GM18517 (cell line): ENCODE results near the gene ANO2.
"Not testable (repeated sequence)": the region's sequence is repeated elsewhere in the genome, so short reads cannot be mapped to it uniquely, and the experiment has no call there.

Experiments used
- ATAC-seq: cut with Tn5 transposase; IDR thresholded peaks from one replicate; pipeline ENCODE4 v1.9.1; 2021; ENCODE audit warnings: mild to moderate bottlenecking, moderate library complexity; ENCODE audit not compliant: unreplicated experiment

ANO2 gene

DNA sequence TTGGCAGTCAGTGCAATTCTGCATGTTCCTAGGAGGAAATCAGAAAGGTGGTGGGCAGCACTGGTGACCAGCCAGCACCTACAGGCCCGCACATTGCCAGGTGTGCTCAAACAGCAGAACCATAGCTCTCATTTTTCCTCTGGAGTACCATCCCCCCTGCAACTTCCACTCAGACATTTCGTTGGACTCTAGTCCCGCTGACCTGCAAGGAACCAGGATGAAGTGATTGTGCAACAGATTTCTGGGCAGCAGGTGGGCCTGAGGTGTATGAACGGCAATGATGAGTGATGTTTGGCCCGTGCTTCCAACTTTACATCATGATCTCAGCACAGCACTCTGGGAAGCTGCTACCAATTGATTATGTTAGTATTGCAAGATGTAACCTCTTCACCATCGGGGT lies 383.2 kb downstream of the ANO2 start:
- ATAC-seq: no peak

DNA sequence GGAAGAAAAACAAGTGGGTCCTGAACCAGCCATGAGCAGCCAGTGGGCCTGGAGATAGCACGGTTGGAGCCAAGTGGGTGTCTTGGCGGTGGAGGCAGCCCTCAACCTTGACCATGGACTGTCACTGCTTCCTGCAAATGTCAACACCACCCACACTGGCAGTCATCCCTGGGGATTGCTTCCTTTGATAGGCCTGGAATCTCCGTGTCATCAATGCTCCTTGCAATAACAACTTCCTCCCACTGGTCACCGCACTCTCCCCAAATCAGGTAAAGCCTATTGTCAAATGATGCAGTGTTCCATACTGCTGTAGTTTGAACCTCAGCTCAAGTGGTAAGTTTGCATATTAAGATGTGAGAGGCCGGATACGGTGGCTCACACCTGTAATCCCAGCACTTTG lies 384.0 kb downstream of the ANO2 start:
- no peak for ATAC-seq

DNA sequence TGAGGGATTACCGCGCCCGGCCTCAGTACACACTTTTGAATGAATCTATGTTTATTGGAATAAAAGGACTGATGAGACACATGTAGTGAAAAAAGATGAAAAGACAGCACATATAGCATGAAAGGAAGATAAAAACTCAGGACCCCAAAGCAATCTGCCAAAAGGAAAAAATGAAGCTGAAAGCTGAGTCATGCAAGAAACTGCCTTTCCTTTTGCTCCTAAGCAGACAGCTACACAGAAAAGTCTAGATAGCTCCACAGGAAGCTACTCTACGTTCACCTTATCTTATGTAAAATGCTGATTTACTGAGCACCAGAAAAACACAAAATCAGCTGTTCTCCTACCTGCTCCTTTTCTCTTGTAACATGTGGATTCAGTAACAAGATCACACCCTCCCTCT lies 384.8 kb downstream of the ANO2 start:
- no peak for ATAC-seq

DNA sequence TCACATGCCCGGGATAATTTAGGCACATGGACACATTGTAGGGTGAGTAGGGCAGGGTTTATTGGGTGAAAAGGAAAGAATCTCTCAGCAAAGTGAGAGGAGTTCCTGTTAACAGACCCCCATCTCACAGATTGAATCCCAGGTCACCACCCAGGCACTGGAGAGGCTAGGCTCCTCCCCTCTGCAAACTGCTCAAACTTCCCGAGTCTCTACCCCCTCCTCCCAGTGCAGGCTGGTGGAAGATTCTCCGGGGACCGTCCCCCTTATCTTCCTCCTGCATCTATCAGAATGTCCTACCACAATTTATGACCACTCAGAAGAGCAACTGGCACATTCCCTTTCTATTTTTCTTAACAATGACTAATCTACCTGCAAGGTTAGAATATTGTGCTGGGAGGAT lies 387.2 kb downstream of the ANO2 start:
- ATAC-seq: no peak

DNA sequence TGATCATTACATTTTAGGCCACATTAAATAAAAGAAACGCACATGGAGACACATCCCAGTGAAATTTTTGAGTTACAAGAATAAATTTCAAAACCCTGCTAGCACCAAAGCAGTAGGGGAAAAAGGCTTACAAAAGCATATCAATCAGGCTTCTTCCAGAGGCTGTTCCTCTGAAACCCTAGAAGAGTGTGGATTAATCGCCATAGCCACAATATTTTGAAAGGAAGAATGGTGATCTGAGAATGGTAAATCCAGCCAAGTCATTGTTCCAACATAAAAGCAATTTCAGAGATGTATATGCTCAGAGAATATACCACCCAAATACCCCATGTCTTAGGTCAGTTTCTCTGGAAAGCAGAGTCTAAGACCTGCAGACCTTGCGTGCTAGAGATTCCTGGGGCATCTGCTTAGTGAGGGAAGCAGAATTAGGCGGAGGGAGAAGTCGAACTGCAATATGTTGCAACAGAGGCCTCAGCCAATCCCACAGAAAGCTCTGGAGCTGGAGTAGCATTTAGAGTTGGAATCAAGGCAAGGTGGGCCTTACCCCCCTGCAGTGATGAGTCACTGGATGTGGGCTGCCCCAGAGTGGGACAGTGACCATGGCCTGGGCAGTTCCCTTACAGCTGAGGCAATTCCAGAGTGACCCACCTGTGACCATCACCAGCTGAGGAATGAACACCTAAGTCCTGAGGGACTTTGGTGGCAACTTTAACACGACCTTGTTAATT lies 387.9 kb downstream of the ANO2 start:
- ATAC-seq: no peak

DNA sequence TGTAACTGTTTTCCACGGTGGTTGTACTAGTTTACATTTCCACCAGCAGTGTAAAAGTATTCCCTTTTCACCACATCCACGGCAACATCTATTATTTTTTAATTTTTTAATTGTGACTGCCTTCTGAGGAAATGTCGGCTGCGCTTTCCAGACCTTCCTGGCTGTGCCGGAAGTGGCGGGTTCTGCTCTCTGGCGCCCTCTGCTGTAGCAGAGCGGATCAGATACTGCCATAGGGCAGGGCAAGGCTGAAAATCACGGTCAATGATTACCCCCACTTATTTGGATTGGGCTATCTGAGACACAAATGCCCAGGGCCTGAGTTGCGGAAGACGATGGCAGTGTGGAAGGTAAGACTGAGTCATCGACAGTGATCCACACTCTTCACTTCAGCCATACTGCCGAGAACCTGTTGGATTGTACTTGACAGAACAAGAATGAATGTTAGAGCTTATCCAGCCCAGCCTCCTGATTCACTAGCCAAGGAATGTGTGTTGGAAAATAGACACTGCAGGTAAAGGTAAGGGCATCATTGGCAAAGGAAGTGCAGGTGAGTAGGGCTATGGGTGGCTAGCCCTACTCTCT lies 388.9 kb downstream of the ANO2 start:
- ATAC-seq: no peak

DNA sequence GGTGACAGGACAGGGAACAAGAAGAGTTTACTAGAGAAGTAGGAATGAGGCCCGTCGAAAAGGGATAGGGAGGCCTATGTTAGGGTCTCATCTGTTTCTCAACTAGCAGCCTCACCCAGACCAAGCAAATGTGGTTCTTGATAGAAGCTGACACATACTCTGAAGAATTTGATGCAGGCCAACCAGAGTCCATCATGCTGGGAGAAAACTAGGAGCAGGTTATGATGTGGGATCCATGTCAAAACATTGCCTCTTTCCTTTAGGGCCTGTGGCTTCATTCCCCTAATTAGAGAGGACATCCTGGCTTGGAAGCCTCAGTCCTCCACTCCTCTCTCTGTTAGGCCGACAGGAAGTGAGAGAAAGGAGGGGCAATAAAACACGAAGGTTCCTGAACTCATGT lies 390.3 kb downstream of the ANO2 start:
- ATAC-seq: no peak

DNA sequence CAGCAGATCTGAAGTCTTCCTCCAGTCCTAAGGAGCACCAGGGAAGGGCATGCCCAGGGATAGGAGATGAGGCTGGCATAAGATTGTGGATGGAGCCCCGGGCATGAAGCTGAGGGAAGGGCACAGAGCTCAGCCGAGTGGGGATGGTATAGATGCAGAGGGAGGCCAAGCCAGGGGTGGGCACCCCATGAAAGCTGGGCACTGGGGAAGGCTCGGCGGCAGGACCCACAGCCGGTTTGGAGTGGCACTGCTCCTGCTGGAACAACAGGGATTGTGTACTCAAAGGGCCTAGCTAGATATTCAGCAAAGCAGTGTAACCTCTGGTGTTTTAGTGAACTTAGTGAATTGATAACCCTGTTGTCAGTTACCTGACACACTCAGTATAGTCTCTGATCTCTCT lies 396.0 kb downstream of the ANO2 start:
- no peak for ATAC-seq

DNA sequence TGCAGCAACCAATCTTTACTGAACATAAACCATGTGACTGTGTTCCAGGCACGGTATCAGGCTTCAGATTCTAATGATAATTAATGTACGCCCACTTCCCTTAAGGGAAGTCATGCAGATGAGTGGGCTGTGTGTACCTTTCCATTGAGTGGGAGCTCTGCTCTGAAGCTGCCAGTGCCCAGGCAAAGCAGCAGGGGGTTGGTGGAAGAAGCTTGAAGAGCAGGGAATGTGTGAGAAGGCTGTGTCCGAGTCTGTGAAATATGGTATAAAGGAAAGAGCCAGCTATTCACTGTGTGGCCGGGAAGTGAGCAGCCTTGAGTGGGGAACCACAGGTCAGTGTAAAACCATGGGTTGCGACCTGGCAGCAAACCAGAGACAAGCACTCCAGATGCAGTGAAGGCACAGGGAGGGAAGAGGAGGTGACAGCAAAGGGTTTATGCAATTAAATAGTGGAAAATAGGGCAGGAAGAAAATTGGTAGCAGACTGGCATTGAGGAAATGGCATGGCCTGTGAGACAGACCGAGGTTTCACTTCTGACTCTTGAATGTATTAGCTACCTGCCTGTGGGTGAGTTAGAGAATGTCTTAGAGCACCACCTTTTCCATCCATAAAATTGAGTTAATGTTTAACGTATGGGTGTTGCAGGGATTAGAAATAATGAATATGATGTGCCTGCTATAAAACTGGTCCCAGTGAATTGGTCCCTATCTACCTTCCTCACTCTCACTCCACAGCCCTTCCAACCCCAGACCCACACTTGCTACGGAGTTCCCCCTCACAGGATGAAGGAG lies 396.7 kb downstream of the ANO2 start:
- no peak for ATAC-seq

DNA sequence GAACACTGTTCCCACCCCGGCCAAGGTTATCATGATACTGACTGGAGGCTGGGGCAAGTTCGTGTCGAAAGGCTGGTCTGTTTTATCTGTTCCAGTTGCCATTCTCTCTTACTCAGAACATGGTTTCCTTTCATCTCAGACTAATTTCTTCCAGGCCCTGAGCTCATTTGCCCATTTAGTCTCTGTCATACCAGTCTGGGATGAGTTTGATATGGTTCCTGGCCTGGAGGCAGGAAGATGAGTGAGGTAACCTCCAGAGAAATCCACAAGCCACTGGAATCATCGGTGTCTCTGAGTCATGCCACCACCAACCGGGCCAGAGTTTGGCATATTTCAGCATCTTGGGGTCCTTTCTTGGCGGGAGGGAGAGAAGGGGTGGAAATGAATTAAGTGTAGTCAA lies 398.4 kb downstream of the ANO2 start:
- ATAC-seq: no peak

DNA sequence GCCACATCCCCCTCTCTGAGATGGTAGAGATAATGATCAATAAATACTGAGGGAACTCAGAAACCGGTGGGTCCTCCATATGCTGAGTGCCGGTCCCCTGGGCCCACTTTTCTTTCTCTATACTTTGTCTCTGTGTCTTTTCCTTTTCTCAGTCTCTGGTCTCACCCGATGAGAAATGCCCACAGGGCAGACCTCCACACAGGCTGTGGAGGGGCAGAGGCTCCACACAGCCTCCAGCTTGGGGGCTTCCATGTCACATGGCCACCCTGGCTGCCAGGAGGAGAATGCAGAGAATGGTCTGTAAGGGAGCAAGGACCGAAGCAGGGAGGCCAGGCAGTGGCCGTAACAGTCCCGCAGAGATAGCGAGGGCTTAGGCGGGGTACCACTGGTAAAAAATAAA lies 407.3 kb downstream of the ANO2 start:
- ATAC-seq: no peak

DNA sequence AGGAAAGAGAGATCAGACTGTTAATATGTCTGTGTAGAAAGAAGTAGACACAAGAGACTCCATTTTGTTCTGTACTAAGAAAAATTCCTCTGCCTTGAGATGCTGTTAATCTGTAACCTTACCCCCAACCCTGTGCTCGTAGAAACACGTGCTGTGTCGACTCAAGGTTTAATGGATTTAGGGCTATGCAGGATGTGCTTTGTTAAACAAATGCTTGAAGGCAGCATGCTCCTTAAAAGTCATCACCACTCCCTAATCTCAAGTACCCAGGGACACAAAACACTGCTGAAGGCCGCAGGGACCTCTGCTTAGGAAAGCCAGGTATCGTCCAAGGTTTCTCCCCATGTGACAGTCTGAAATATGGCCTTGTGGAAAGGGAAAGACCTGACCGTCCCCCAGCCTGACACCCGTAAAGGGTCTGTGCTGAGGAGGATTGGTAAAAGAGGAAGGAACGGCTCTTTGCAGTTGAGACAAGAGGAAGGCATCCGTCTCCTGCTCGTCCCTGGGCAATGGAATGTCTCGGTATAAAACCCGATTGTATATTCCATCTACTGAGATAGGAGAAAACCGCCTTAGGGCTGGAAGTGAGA lies 407.9 kb downstream of the ANO2 start:
- ATAC-seq: not testable (repeated sequence)

DNA sequence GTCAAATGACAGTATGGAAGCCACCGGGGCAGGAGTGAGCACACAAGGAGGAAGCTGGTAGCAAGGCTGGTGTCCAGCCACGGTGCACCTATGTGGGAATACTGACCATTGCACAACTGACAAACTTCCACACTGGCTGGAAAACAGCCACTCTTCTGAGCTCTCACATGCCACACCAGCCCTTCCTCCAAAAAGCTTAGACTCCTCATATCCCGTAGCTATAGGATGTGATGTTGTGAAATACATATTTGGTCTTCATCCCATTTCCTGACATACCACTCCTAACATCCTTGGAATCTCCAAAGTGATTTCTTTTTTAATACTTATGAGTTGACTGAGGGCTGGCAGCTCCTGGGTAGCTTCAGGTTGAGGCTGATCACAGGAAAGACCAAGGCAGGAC lies 409.5 kb downstream of the ANO2 start:
- ATAC-seq: no peak

DNA sequence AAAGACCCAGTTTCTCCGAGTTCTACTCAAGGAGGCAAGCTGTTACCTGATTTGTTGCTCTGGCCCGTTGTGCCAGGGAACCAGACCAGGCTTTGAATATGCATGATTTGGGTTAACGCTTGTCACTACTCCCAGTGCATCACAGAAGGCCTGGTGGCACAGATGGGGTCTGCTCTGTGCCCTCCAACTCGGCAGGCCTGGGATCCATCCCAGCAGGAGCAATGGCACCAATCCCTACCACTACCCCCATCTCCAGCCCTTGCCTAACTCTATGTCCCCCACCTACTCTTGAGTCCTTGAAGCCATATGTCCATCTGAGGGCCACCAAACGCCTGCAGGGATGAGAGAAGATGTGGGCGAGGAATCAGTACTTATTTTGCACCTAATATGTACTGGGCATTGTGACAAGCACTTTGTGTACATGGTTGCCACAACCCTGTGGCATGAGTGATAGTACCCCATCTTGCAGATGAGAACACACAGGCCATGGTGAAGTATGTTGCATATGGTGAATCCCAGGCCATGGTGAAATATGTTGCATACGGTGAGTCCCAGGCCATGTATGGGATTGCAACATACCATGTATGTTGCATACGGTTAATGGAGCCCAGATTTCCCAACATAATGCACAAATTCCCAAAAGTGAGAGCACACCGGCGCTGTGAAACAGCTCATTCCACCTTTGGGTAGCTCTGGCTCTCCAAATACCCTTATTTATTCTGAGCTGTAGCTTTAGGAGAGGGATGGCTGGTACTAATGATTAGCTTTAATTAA lies 410.4 kb downstream of the ANO2 start:
- no peak for ATAC-seq

DNA sequence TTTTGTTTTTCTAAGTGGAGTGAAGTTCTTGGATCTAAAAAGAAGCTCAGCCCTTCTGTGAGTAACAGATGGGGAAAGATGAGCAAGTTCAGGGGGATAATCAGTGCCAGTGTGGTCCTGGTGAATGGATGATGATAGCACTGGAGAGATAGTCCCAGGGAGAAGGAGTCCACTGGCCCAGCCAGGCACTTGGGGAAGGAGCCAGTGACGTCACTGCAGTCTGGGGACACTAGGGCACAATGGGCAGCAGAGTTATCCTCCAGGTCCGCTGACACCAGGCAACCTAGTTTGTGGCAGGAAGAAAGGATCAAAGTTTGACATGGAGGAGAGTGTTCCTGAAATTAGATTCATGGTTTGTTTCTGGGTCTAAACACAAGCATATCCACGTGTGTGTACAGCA lies 411.7 kb downstream of the ANO2 start:
- no peak for ATAC-seq

DNA sequence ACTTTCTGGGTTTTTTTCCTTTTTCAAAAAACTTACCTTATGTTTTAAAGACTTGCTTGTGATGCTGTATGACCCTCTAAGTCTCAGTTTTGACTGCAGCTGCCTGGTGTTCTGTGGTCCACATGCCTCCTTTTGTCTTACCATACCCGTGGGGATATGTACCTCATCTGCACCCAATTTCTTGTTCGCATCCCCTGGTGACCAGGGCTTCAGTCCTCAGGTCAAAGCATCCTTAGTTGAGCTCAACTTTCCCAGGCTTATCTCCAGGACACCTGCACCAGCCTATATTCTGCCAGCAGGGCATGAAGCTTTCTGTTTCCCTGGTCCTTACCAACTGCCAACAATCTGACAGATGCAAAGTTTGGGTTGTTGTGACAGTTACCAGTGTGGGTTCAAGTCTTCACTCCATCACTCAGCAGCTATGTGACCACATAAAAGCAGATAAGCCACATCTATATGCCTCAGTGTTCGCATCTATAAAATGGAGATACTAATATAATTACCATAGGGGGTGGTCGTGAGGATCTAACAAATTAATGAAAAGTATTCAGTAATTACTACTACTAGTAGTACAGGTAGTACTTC lies 419.2 kb downstream of the ANO2 start:
- ATAC-seq: no peak

DNA sequence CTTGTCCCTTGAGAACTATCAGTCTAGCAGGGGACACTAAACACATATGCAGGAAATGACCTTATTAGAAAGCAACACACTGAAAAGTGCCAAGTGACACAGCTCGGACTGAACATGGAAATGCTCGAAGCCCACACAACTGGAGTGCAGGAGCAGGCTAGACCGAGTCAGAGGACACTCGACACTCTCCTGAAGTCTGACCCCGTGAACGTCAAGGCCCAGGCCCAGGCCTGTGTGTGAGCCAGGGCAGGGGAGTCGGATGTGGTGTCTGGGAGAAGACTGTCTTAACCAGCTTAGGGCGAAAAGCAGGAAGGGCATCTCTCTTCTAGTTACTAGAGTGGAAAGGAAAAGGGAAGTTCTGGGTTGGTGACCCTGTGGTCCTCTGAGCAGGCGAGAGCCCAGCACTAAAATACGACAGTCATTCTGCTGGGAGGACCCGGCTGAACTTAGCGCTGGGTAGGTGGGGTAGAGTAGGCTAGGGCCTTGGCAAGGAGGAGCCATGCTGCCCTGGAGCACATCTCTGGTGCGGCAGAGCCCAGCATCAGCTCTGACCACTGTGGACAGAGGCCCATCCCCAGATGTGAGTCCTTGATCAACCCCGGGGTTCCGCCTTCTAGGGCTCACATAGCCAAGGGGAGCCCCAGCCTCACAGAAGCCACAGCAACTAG lies 420.2 kb downstream of the ANO2 start:
- no peak for ATAC-seq

DNA sequence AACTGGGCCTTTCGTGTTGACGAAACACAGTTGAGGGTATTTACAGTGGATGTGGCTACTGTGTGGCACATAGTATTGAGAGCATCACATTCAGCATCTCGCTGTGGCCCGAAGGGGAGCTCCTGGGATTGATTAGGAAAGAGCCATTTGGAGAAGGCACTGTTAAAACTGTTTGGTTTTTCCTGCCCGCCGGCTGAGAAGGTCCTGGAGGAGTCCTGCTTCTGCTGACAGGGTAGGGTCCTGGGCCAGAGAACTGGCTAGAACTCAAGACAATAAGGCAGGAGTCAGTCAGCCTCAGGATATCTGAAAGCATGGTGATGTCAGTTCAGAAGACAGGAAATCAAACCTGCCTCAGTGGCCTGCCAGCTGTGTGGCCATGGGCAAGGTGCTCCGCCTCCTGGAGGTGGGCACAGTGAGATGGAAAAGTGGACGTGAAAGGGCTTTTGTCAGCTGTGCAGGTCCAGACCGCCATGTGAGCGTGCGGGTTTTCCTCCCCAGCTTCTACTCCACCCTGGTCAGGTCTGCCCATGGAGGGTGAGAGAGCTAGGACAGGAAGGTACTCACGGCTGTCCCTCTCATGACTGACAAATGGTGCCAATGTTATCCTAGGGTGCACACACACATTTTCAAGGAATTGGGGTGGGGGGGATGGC lies 420.8 kb downstream of the ANO2 start:
- no peak for ATAC-seq

DNA sequence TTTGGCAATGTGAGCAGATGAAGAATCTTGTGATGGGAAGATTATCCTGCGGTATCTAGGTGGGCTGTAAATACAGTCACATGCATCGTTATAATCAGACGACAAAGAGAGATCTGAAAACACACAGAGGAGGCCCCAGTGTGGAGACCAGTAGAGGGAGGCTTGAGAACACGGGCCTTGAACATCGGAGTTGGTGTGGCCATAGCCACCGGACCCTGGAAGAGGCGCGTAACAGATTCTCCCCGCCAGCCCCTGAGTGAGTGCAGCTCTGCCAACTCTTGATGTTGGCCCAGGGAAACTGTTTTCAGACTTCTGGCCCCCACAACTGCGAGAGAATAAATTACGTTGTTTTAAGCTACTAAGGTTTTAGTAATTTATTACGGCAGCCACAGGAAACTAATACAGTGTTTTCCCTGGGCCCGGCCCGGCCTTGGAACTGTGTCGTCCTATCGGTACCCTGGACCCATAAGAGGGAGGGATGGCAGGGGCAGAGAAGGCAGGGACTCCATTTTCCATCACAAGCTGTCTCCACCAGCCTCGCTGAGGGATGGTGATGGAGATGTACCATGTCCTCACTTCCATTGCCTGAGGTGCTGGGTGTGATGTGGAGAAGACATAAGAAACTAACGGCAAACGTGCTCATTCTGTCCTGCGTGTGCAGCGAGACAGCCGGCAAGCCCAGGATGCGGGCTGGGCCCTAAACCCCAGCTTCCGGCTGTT lies 421.5 kb downstream of the ANO2 start:
- no peak for ATAC-seq
